IMR-90 (cell line): ENCODE measurements around the gene DPAGT1. TPM values are rescaled to one million over a fixed set of nuclear protein-coding genes. Genes with fewer than 3 reads are reported as not detected.

Source experiments
- ATAC-seq: fragments of 200-7000 bp; cut with Tn5 transposase; 2 replicates; pipeline ENCODE4 v1.9.1; 2020; ENCODE audit warnings: low read depth, mild to moderate bottlenecking, moderate library complexity
- BruUV-seq: library from RNA; stranded (reverse); fragments of 400-500 nt; replicated peaks from 2 replicates; lab custom pipeline; 2021; lab: Mats Ljungman, UMichigan
- CTCF ChIA-PET: fragments of 300-600 bp; formaldehyde crosslinking; extraction: SDS; loops from one replicate; lab custom pipeline; 2021; ENCODE audit warnings: antibody characterized with exemption; lab: Yijun Ruan, JAX
- POLR2A ChIA-PET: fragments of 300-600 bp; sonication (Branson Sonifier 250); formaldehyde crosslinking; loops from one replicate; lab custom pipeline; 2022; ENCODE audit warnings: antibody characterized with exemption; ENCODE audit not compliant: unreplicated experiment; lab: Charles Lee
- DNase-seq: peaks from one replicate; pipeline ENCODE4 v3.0.0; 2013
- H2AFZ ChIP-seq: replicated peaks from 2 replicates; pipeline ENCODE3; 2013; ENCODE audit warnings: low read length, mild to moderate bottlenecking; ENCODE audit not compliant: poor library complexity
- H2AK5ac ChIP-seq: 2 replicates; pipeline ENCODE4 v1.6.1; 2013; ENCODE audit warnings: low read depth, low read length, inconsistent platforms
- H2AK9ac ChIP-seq: replicated peaks from 2 replicates; pipeline ENCODE3; 2013; ENCODE audit warnings: mild to moderate bottlenecking, low read depth, low read length, moderate library complexity; ENCODE audit not compliant: poor library complexity
- H2BK120ac ChIP-seq: 2 replicates; pipeline ENCODE4 v1.6.1; 2013; ENCODE audit warnings: low read depth, low read length, inconsistent platforms
- H2BK15ac ChIP-seq: 3 replicates; pipeline ENCODE4 v1.6.1; 2013; ENCODE audit warnings: low read depth, low read length, inconsistent platforms
- H2BK20ac ChIP-seq: 2 replicates; pipeline ENCODE4 v1.6.1; 2013; ENCODE audit warnings: low read depth, mild to moderate bottlenecking, inconsistent platforms, low read length, moderate library complexity
- H2BK5ac ChIP-seq: 2 replicates; pipeline ENCODE4 v1.6.1; 2013; ENCODE audit warnings: mild to moderate bottlenecking, low read depth, low read length, inconsistent platforms; ENCODE audit not compliant: poor library complexity, severe bottlenecking
- H3K14ac ChIP-seq: replicated peaks from 2 replicates; pipeline ENCODE4 v1.6.1; 2013; ENCODE audit warnings: low read depth, low read length, inconsistent platforms
- H3K18ac ChIP-seq: 2 replicates; pipeline ENCODE4 v1.6.1; 2013; ENCODE audit warnings: low read depth, low read length, control low read depth
- H3K23ac ChIP-seq: 2 replicates; pipeline ENCODE4 v1.6.1; 2013; ENCODE audit warnings: low read depth, low read length, inconsistent platforms
- H3K27ac ChIP-seq: 2 replicates; pipeline ENCODE4 v1.5.1; 2013; ENCODE audit warnings: mild to moderate bottlenecking, control low read depth, low read length; ENCODE audit not compliant: insufficient read depth
- H3K27me3 ChIP-seq: 2 replicates; pipeline ENCODE4 v1.6.1; 2013; ENCODE audit warnings: low read length; ENCODE audit not compliant: control insufficient read depth, insufficient read depth
- H3K36me3 ChIP-seq: 2 replicates; pipeline ENCODE4 v1.6.1; 2013; ENCODE audit warnings: low read length, mixed read lengths; ENCODE audit not compliant: control insufficient read depth, insufficient read depth
- H3K4ac ChIP-seq: 2 replicates; pipeline ENCODE4 v1.6.1; 2013; ENCODE audit warnings: low read depth, low read length, inconsistent platforms
- H3K4me1 ChIP-seq: 2 replicates; pipeline ENCODE4 v1.6.1; 2013; ENCODE audit warnings: low read length, mixed read lengths; ENCODE audit not compliant: control insufficient read depth, insufficient read depth
- H3K4me2 ChIP-seq: 2 replicates; pipeline ENCODE4 v1.6.1; 2013; ENCODE audit warnings: low read depth, mild to moderate bottlenecking, control low read depth, low read length, moderate library complexity
- H3K4me3 ChIP-seq: 2 replicates; pipeline ENCODE4 v1.5.1; 2013; ENCODE audit warnings: low read depth, mild to moderate bottlenecking, control low read depth, low read length, moderate library complexity; ENCODE audit not compliant: insufficient read depth
- H3K56ac ChIP-seq: 2 replicates; pipeline ENCODE4 v1.6.1; 2013; ENCODE audit warnings: low read length, inconsistent platforms; ENCODE audit not compliant: insufficient read depth; ENCODE audit errors: extremely low read depth
- H3K79me1 ChIP-seq, 2 experiments: 2 replicates each; pipeline ENCODE4 v1.6.1; 2013; ENCODE audit warnings: low read length in 2 of 2, inconsistent platforms in 1 of 2, low read depth in 1 of 2
- H3K9ac ChIP-seq: 2 replicates; pipeline ENCODE4 v1.6.1; 2013; ENCODE audit warnings: low read depth, low read length, control low read depth
- H3K9me1 ChIP-seq: 2 replicates; pipeline ENCODE4 v1.6.1; 2013; ENCODE audit warnings: low read length, inconsistent platforms; ENCODE audit not compliant: insufficient read depth
- H3K9me3 ChIP-seq: 2 replicates; pipeline ENCODE4 v1.6.1; 2013; ENCODE audit warnings: low read length; ENCODE audit not compliant: control insufficient read depth, insufficient read depth
- H4K20me1 ChIP-seq: 2 replicates; pipeline ENCODE4 v1.6.1; 2013; ENCODE audit warnings: low read length, inconsistent platforms; ENCODE audit not compliant: insufficient read depth
- H4K5ac ChIP-seq: 2 replicates; pipeline ENCODE4 v1.6.1; 2013; ENCODE audit warnings: mild to moderate bottlenecking, low read depth, low read length, control low read depth
- H4K8ac ChIP-seq, 2 experiments: 2 replicates each; pipeline ENCODE4 v1.6.1; 2013; ENCODE audit warnings: low read depth in 2 of 2, low read length in 2 of 2, control low read depth in 1 of 2, inconsistent platforms in 1 of 2
- H4K91ac ChIP-seq: 2 replicates; pipeline ENCODE4 v1.6.1; 2013; ENCODE audit warnings: low read depth, low read length, inconsistent platforms; ENCODE audit not compliant: insufficient read depth
- BHLHE40 ChIP-seq: fragments of 150-350 bp; IDR thresholded peaks from 2 replicates; pipeline ENCODE4 v1.6.1; 2016; ENCODE audit warnings: mild to moderate bottlenecking, low read depth, low read length
- CEBPB ChIP-seq: IDR thresholded peaks from 2 replicates; pipeline ENCODE4 v1.6.1; 2012; ENCODE audit warnings: low read depth, low read length, improper control_type of control experiment
- CHD1 ChIP-seq: IDR thresholded peaks from 2 replicates; pipeline ENCODE4 v1.6.1; 2012; ENCODE audit warnings: low read depth, low read length, improper control_type of control experiment
- CTCF ChIP-seq: conservative IDR thresholded peaks from 2 replicates; pipeline ENCODE4 v1.5.1; 2012; ENCODE audit warnings: mild to moderate bottlenecking, low read depth, low read length, improper control_type of control experiment
- ELK1 ChIP-seq: fragments of 150-350 bp; IDR thresholded peaks from 2 replicates; pipeline ENCODE4 v1.6.1; 2016; ENCODE audit warnings: low read depth, mild to moderate bottlenecking, low read length, moderate library complexity, borderline replicate concordance
- FOS ChIP-seq: fragments of 150-350 bp; IDR thresholded peaks from 2 replicates; pipeline ENCODE4 v1.6.1; 2016; ENCODE audit warnings: low read depth, low read length
- MAFK ChIP-seq: IDR thresholded peaks from 2 replicates; pipeline ENCODE4 v1.6.1; 2012; ENCODE audit warnings: low read depth, low read length, improper control_type of control experiment
- MAZ ChIP-seq: IDR thresholded peaks from 2 replicates; pipeline ENCODE4 v1.6.1; 2012; ENCODE audit warnings: low read depth, mild to moderate bottlenecking, low read length, improper control_type of control experiment, moderate library complexity, borderline replicate concordance
- MXI1 ChIP-seq: IDR thresholded peaks from 2 replicates; pipeline ENCODE4 v1.6.1; 2012; ENCODE audit warnings: low read depth, mild to moderate bottlenecking, low read length, moderate library complexity, borderline replicate concordance
- NFE2L2 ChIP-seq: fragments of 150-350 bp; IDR thresholded peaks from 2 replicates; pipeline ENCODE4 v1.6.1; 2016; ENCODE audit warnings: low read depth, mild to moderate bottlenecking, low read length
- POLR2A ChIP-seq: IDR thresholded peaks from 2 replicates; pipeline ENCODE4 v1.6.1; 2012; ENCODE audit warnings: mild to moderate bottlenecking, low read depth, low read length
- RAD21 ChIP-seq: IDR thresholded peaks from 2 replicates; pipeline ENCODE4 v1.6.1; 2012; ENCODE audit warnings: low read length, improper control_type of control experiment
- RCOR1 ChIP-seq: IDR thresholded peaks from 2 replicates; pipeline ENCODE4 v1.6.1; 2012; ENCODE audit warnings: mild to moderate bottlenecking, low read length, improper control_type of control experiment; ENCODE audit not compliant: insufficient replicate concordance
- RFX5 ChIP-seq: IDR thresholded peaks from 2 replicates; pipeline ENCODE4 v1.8.0; 2012; ENCODE audit warnings: low read depth, mild to moderate bottlenecking, low read length, moderate library complexity
- SMC3 ChIP-seq: fragments of 150-350 bp; IDR thresholded peaks from 2 replicates; pipeline ENCODE4 v1.6.1; 2016; ENCODE audit warnings: low read depth, mild to moderate bottlenecking, antibody characterized with exemption, low read length, moderate library complexity
- USF2 ChIP-seq: fragments of 150-350 bp; IDR thresholded peaks from 2 replicates; pipeline ENCODE4 v1.6.1; 2017; ENCODE audit warnings: mild to moderate bottlenecking, antibody characterized with exemption, low read length, low read depth
- WGBS, 2 experiments: methylation state at CpG; one replicate each; pipeline versions ENCODE4 v1.1.5 to v1.1.7; 2013; ENCODE audit warnings: missing lambda C conversion rate in 2 of 2; ENCODE audit not compliant: insufficient read length in 1 of 2; ENCODE audit errors: extremely low coverage in 2 of 2; 5-methylcytosine and 5-hydroxymethylcytosine counted together
- dilution Hi-C: fragments of 300-500 bp; cut with HindIII; formaldehyde crosslinking; loops from one replicate; pipeline ENCODE4 v1.14.3; 2018; ENCODE audit warnings: low sequenced_read_pairs; ENCODE audit not compliant: unreplicated experiment
- in situ Hi-C: fragments of 300-500 bp; cut with MboI; formaldehyde crosslinking; loops from 3 replicates; pipeline ENCODE4 v1.14.3; 2019; ENCODE audit warnings: low sequenced_read_pairs, inconsistent platforms, mixed read lengths
- intact Hi-C: fragments of 100-400 bp; cut with micrococcal nuclease; formaldehyde crosslinking; loops from 2 replicates; pipeline ENCODE4 v1.10.0; 2022
- polyA plus RNA-seq, 3 experiments: library from polyadenylated mRNA; depleted of rRNA; stranded (reverse); fragments of >200 nt; gene quantifications; 2 replicates each; pipeline ENCODE4 v1.2.3, GENCODE V29; 2012; ENCODE audit warnings: low replicate concordance in 1 of 3
- total RNA-seq: library from RNA; depleted of rRNA; stranded (reverse); fragments of >200 nt; gene quantifications from 2 replicates; pipeline ENCODE4 v1.2.3, GENCODE V29; 2012

DPAGT1 gene
- total and polyA plus RNA-seq, 2 of the 4 experiments (the other 2 are of a cell fraction): 15.2 to 53.4 TPM

- H3K27me3 ChIP-seq: no peaks in the 10 kb centered on the region
- TF ChIP-seq POLR2A (no peak), NFE2L2 (no peak), USF2 (no peak), RFX5 (no peak), MAZ (no peak), CHD1 (no peak), MXI1 (no peak), BHLHE40 (no peak), CTCF (no peak), MAFK (no peak), RCOR1 (no peak), FOS (no peak), RAD21 (no peak), CEBPB (no peak), SMC3 (no peak), ELK1 (no peak)
- H4K5ac ChIP-seq: peak overlapping the region; percentile 58
- no peak overlapping the region for H2BK20ac ChIP-seq
- H3K56ac ChIP-seq: peak overlapping the region; percentile 59
- H3K9me1 ChIP-seq: peaks cover 9% of the 10 kb centered on the region; the same call in 1 of the 2 replicates
- H3K9ac ChIP-seq: peak overlapping the region; percentile 82
- ATAC-seq (peak; percentile 25), DNase-seq (no peak)
- CTCF ChIA-PET: interaction anchor here (0.7 kb wide), 2 partner anchors 17 to 120 kb away, joined by 3 to 6 read pairs; no protein-coding TSS in a partner anchor
- peak overlapping the region; percentile 91 for H3K23ac ChIP-seq
- TSS peak; percentile 37 for BruUV-seq
- H2BK15ac ChIP-seq: no peak overlapping the region; the same call in 2 of the 3 replicates
- peaks cover 26 to 29% of the 10 kb centered on the region in 2 experiments; a peak in 3 of 4 replicates for H3K79me1 ChIP-seq
- H4K8ac ChIP-seq: peak overlapping the region; percentile 37 to 90
- H3K4me2 ChIP-seq: peak overlapping the region; percentile 81
- in situ Hi-C loops: no loop called here
- peak overlapping the region; percentile 56; the same call in 1 of the 2 replicates for H4K91ac ChIP-seq
- H3K36me3 ChIP-seq: peaks cover 18% of the 10 kb centered on the region
- H3K18ac ChIP-seq: no peak overlapping the region
- H3K14ac ChIP-seq: peak overlapping the region; percentile 94
- peak overlapping the region; percentile 54; the same call in 1 of the 2 replicates for H2BK120ac ChIP-seq
- H3K27ac ChIP-seq: peak overlapping the region; percentile 80
- dilution Hi-C loops: no loop called here
- H2AFZ ChIP-seq: peak overlapping the region; percentile 92
- H3K4me1 ChIP-seq: peaks cover 5% of the 10 kb centered on the region
- intact Hi-C loops: loop anchor here (1.0 kb wide), 1 partner anchor 9 kb away; no protein-coding TSS in a partner anchor
- no peaks in the 10 kb centered on the region for H3K9me3 ChIP-seq
- whole genome bisulfite sequencing, 2 experiments: 0% methylated on average over 5 of the region's 13 CpGs; no CpG with 5 or more reads in 1 of the 2 experiments
- H2AK9ac ChIP-seq: peak overlapping the region; percentile 92
- POLR2A ChIA-PET: interaction anchor here (0.6 to 1.6 kb wide), 8 partner anchors 8 to 604 kb away, joined by 3 to 11 read pairs (median 5); partner anchors contain the start of gene VPS11
- peak overlapping the region; percentile 82 for H2AK5ac ChIP-seq
- H4K20me1 ChIP-seq: no peaks in the 10 kb centered on the region
- H3K4ac ChIP-seq: peak overlapping the region; percentile 94
- H3K4me3 ChIP-seq: peak overlapping the region; percentile 74
- H2BK5ac ChIP-seq: peak overlapping the region; percentile 66
Observed at GRCh38 chr11:119085437-119085847, 16.2 kb downstream of the DPAGT1 start.
